Measurements from ENCODE around the gene KCNG2. TPM values are rescaled to one million over a fixed set of nuclear protein-coding genes. Genes with fewer than 3 reads are reported as not detected.

Gene KCNG2
- total and polyA plus RNA-seq, 9 of the 15 experiments (the other 6 are each of a cell fraction or from before 2014, with no cell fraction given), result not detected

- 90% methylated on average over 15 of the region's 24 CpGs for WGBS (ENCODE audit: insufficient coverage, low coverage, missing lambda C conversion rate)
- in situ Hi-C loops (cut with MboI), result no loop called here
- CTCF ChIA-PET (ENCODE audit: low intra/inter-chr PET ratio), result no interaction called here
These were observed 118.9 kb downstream of the KCNG2 start for GRCh38 chr18:79916546-79917168.

GRCh38 chr18:79917169-79917852 is 119.6 kb downstream of the KCNG2 start:
- no peaks in the 10 kb centered on the region for H3K36me3 ChIP-seq (ENCODE audit: control insufficient read depth, insufficient read depth, low read length)
- 0 out of 2 replicates have a peak, but pooled peaks cover 1% of the 10 kb centered on the region for H3K9me3 ChIP-seq (replicated peaks; ENCODE audit: control insufficient read depth, insufficient read depth, low read depth, low read length)
- no peak overlapping the region for H3K9ac ChIP-seq (ENCODE audit: insufficient read depth in 1 of 2, low read depth in 2 of 2, low read length in 2 of 2)
- CTCF ChIA-PET (ENCODE audit: low intra/inter-chr PET ratio), result no interaction called here
- FAIRE-seq, result no peak
- no peak overlapping the region for H2AFZ ChIP-seq (ENCODE audit: low read depth, low read length)
- H3K4me1 ChIP-seq (replicated peaks in 1 of 2; ENCODE audit: control insufficient read depth in 2 of 2, insufficient read depth in 2 of 2, low read length in 2 of 2), result no peaks in the 10 kb centered on the region; a peak in 1 of 5 replicates
- WGBS (ENCODE audit: insufficient coverage, low coverage, missing lambda C conversion rate), result 98% methylated on average over 7 of the region's 28 CpGs
- in situ Hi-C loops (cut with MboI) (no loop called here), intact Hi-C loops (cut with micrococcal nuclease) (no loop called here)
- no peak for DNase-seq (ENCODE audit: extremely low read depth in 1 of 4, low spot score in 3 of 4)
- no peaks in the 10 kb centered on the region for H3K27me3 ChIP-seq (ENCODE audit: control insufficient read depth in 2 of 2, insufficient read depth in 2 of 2, low read length in 2 of 2)
- TF ChIP-seq ZFP91 (CRISPR knock-in tag; IDR thresholded peaks at IDR 0.05) (no peak), SIX5 (IDR thresholded peaks at IDR 0.05; ENCODE audit: borderline replicate concordance in 1 of 2, insufficient read depth in 1 of 2, low read depth in 1 of 2, low read length in 2 of 2) (no peak), FOXM1 (IDR thresholded peaks at IDR 0.05; ENCODE audit: low read depth) (no peak), FOXM1 (CRISPR knock-in tag; IDR thresholded peaks at IDR 0.05; ENCODE audit: low read depth) (no peak), NRF1 (conservative IDR thresholded peaks at IDR 0.05 in 1 of 2, IDR thresholded peaks at IDR 0.05 in 1 of 2) (no peak), ZNF253 (CRISPR knock-in tag; conservative IDR thresholded peaks at IDR 0.05) (no peak), NCOA2 (IDR thresholded peaks at IDR 0.05; ENCODE audit: partially characterized antibody in 2 of 2) (no peak), RBM39 (optimal IDR thresholded peaks at IDR 0.05; ENCODE audit: low read depth, low read length) (no peak), ETV6 (IDR thresholded peaks at IDR 0.05; ENCODE audit: borderline replicate concordance in 1 of 2, low read depth in 2 of 2, low read length in 1 of 2) (no peak), ETV6 (CRISPR knock-in tag; IDR thresholded peaks at IDR 0.05; ENCODE audit: borderline replicate concordance) (no peak)
- H3K4me3 ChIP-seq, result no peak overlapping the region
- H4K20me1 ChIP-seq (replicated peaks; ENCODE audit: control insufficient read depth, insufficient read depth, low read length), result no peaks in the 10 kb centered on the region
- H3K79me2 ChIP-seq (ENCODE audit: control insufficient read depth, insufficient read depth, low read length), result no peaks in the 10 kb centered on the region
- H3K9me1 ChIP-seq (ENCODE audit: control insufficient read depth, insufficient read depth, low read length), result no peaks in the 10 kb centered on the region
- no peak overlapping the region for H3K4me2 ChIP-seq (ENCODE audit: insufficient read depth, low read length)
- ATAC-seq, result no peak
- H3K27ac ChIP-seq (ENCODE audit: extremely low read depth, low read depth, low read length), result no peak overlapping the region
- BruUV-seq (replicated peaks), result no TSS peak
- POLR2A ChIA-PET, result no interaction called here

More at GRCh38 chr18:79916546-79917168, 118.9 kb downstream of the KCNG2 start:
- H2AFZ ChIP-seq (ENCODE audit: low read depth, low read length), result no peak overlapping the region
- POLR2A ChIA-PET, result no interaction called here
- intact Hi-C loops (cut with micrococcal nuclease), result no loop called here
- DNase-seq (ENCODE audit: extremely low read depth in 1 of 4, low spot score in 3 of 4) (no peak), ATAC-seq (no peak), FAIRE-seq (no peak)
- 0 out of 2 replicates have a peak, but pooled peaks cover 1% of the 10 kb centered on the region for H3K9me3 ChIP-seq (replicated peaks; ENCODE audit: control insufficient read depth, insufficient read depth, low read depth, low read length)
- H4K20me1 ChIP-seq (replicated peaks; ENCODE audit: control insufficient read depth, insufficient read depth, low read length), result no peaks in the 10 kb centered on the region
- H3K79me2 ChIP-seq (ENCODE audit: control insufficient read depth, insufficient read depth, low read length), result no peaks in the 10 kb centered on the region
- no peak overlapping the region for H3K9ac ChIP-seq (ENCODE audit: insufficient read depth in 1 of 2, low read depth in 2 of 2, low read length in 2 of 2)
- no peak overlapping the region for H3K4me2 ChIP-seq (ENCODE audit: insufficient read depth, low read length)
- no peaks in the 10 kb centered on the region; a peak in 1 of 5 replicates for H3K4me1 ChIP-seq (replicated peaks in 1 of 2; ENCODE audit: control insufficient read depth in 2 of 2, insufficient read depth in 2 of 2, low read length in 2 of 2)
- no peak overlapping the region for H3K27ac ChIP-seq (ENCODE audit: extremely low read depth, low read depth, low read length)
- H3K4me3 ChIP-seq, result no peak overlapping the region
- TF ChIP-seq ZNF445 (CRISPR knock-in tag; IDR thresholded peaks at IDR 0.05; ENCODE audit: low read depth) (no peak), ZNF830 (CRISPR knock-in tag; IDR thresholded peaks at IDR 0.05) (no peak), BRD4 (IDR thresholded peaks at IDR 0.05) (no peak), SIN3B (IDR thresholded peaks at IDR 0.05; ENCODE audit: low read depth) (no peak), HNRNPL (IDR thresholded peaks at IDR 0.05; ENCODE audit: low read depth, low read length) (no peak)
- H3K27me3 ChIP-seq (ENCODE audit: control insufficient read depth in 2 of 2, insufficient read depth in 2 of 2, low read length in 2 of 2), result no peaks in the 10 kb centered on the region
- H3K36me3 ChIP-seq (ENCODE audit: control insufficient read depth, insufficient read depth, low read length), result no peaks in the 10 kb centered on the region
- H3K9me1 ChIP-seq (ENCODE audit: control insufficient read depth, insufficient read depth, low read length), result no peaks in the 10 kb centered on the region
- no TSS peak for BruUV-seq (replicated peaks)

Measured in K562 (cell line).